Non-pigmented ciliary epithelial cell (primary cell): ENCODE measurements around the gene USP38.
"Not testable (repeated sequence)": the region's sequence is repeated elsewhere in the genome, so short reads cannot be mapped to it uniquely, and the experiment has no call there.

Source experiments
- DNase-seq: peaks from one replicate; pipeline ENCODE4 v3.0.0-alpha.2; 2010; ENCODE audit warnings: low read depth

Gene USP38, protein sequence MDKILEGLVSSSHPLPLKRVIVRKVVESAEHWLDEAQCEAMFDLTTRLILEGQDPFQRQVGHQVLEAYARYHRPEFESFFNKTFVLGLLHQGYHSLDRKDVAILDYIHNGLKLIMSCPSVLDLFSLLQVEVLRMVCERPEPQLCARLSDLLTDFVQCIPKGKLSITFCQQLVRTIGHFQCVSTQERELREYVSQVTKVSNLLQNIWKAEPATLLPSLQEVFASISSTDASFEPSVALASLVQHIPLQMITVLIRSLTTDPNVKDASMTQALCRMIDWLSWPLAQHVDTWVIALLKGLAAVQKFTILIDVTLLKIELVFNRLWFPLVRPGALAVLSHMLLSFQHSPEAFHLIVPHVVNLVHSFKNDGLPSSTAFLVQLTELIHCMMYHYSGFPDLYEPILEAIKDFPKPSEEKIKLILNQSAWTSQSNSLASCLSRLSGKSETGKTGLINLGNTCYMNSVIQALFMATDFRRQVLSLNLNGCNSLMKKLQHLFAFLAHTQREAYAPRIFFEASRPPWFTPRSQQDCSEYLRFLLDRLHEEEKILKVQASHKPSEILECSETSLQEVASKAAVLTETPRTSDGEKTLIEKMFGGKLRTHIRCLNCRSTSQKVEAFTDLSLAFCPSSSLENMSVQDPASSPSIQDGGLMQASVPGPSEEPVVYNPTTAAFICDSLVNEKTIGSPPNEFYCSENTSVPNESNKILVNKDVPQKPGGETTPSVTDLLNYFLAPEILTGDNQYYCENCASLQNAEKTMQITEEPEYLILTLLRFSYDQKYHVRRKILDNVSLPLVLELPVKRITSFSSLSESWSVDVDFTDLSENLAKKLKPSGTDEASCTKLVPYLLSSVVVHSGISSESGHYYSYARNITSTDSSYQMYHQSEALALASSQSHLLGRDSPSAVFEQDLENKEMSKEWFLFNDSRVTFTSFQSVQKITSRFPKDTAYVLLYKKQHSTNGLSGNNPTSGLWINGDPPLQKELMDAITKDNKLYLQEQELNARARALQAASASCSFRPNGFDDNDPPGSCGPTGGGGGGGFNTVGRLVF

DNA sequence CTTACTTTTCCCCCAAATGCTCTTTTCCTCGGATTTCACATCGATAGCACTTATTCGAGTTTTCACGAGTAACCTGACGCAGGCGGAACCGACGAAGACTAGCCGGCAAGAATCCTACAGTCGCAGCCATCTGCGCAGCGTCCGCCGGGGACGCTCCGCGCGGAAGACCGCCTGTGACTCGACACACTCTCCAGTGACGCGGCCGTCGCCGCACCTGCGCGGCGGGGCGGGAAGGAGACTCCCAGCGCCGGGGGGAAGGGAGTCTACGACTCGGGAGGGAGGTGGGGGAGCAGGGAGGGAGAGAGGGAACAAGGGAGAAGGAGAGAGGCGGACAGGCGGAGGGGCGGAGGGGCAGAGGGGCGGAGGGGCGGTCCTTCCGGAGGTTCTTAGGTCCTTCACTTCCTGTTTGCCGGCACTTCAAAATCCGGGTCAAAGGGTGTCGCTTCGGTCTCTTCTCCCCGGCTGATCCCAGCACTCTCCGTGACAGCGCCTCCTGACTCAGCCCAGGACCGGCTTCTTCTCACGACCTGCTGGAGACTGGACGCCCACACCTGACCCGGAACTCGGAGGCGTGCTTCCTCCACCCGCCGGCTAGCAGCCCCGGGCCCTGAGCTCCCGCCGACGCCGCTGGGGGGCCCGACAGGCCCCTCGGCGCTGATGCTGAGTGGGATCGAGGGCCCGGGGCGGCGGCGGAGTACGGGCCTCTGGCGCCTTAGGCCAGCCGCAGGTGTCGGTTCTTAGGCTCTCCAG lies at the start of gene USP38:
Gene USP38 (plus strand): TSS at position 415 of the 750 bp plus-strand sequence. CDS start 534 bp downstream, outside the sequence.
- peak; percentile 67 for DNase-seq

DNA sequence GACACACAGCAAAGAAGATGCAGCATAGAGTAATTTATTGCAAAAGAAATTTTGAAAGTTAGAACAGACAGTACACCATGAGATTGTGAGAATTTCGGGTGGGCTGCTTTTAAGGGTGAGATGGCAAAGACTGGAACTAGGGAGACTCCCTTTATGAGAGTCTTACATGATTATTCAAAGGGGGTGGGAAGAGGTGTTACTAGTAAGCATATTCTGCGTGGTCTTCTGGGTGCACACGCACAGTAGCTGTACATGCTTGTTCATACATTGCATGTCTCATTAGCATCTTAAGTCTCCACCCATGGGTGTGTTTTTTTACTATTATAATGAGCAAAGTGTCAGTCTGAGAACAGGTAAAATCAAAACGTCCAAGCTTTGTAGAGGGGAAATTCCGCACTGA lies 49.4 kb upstream of the USP38 start:
- DNase-seq, result no peak

DNA sequence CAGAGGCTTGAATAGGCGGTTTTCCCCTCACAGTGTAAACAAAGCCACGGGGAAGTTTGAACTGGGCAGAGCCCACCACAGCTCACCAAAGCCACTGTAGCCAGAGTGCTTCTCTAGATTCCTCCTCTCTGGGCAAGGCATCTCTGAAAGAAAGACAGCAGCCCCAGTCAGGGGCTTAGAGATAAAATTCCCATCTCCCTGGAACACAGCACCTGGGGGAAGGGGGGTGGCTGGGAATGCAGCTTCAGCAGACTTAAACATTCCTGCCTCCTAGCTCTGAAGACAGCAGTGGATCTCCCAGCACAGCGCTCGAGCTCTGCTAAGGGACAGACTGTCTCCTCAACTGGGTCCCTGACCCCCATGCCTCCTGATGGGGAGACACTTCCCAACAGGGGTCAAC lies 44.0 kb upstream of the USP38 start:
- DNase-seq, result no peak

DNA sequence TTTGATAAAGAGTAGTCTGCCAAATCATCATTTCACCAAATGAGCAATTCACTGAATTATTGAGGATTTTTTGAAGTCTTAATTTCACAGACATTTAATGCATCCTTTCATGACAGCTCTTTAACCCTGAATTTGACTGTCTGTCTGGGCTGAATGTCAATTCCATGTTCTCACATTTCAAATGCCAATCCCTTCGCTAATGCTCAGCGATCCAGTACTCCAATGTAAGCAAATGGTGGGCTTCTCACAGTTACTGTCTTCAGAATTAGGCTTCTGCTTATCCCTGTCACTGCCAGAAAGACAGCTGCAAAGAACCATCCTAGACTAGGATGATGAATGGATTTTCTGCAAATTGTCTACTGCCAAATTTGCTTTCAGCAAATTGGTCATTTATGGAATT lies 36.2 kb upstream of the USP38 start:
- DNase-seq, result no peak

DNA sequence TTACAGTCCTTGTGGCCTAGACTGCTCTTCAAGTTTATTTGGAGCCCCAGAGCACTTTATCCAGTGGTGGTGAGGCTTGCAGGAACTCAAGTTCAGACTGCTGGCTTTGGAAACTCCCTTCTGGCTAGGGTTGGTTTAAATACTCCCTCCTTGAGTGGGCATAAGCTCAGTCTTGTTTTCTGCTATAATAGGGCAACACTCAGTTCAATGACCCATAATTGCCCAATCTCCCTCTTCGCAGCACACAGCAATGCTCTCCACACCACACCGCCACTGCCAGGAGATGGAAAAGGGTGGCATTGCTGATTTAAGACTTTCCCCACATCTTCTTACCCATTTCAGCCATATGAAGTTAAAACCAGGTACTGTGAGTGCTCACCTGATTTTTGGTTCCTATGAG lies 27.9 kb upstream of the USP38 start:
- no peak for DNase-seq

DNA sequence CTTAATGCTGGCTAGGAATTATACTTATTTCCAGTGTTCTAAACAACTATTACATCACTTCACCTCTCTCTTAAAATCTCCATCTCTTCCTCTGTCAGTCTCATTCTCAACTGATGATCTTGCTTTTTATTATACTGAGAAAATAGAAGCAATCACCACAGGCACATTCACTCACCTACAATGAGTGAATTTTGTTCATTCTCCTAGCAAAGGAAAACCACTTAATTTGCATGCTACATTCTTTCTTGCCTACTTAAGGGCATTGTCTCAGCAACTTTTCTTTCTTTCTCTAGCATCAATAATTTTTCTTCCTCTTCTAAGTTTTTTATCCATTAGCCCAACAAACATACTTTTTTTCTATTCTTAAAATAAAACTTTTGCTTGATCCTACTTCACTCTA lies 21.1 kb upstream of the USP38 start:
- no peak for DNase-seq

DNA sequence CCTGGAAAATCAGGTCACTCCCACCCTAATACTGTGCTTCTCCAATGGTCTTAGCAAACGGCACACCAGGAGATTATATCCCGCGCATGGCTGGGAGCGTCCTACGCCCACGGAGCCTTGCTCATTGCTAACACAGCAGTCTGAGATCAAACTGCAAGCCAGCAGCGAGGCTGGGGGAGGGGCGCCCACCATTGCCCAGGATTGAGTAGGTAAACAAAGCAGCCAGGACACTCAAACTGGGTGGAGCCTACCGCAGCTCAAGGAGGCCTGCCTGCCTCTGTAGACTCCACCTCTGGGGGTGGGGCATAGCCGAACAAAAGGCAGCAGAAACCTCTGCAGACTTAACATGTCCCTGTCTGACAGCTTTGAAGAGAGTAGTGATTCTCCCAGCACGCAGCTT lies 18.0 kb upstream of the USP38 start:
- DNase-seq, result not testable (repeated sequence)

DNA sequence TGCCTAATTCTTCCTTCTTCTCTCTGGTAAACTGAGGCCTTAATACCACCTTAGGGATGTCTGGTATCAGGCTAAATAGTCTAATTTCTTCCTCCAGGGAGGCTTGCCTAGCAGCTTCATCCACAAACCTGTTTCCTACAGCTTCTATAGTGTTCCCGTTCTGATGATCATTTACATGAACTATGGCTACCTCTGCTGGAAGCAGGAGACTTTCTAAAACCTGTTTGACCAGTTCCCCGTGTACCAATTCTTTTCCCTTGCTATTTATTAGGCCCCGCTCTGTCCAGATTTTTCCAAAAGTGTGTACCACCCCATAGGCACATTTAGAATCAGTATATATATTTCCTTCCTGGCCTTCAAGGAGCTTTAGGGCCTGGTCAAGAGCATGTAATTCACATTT lies 5.8 kb upstream of the USP38 start:
- DNase-seq, result no peak

DNA sequence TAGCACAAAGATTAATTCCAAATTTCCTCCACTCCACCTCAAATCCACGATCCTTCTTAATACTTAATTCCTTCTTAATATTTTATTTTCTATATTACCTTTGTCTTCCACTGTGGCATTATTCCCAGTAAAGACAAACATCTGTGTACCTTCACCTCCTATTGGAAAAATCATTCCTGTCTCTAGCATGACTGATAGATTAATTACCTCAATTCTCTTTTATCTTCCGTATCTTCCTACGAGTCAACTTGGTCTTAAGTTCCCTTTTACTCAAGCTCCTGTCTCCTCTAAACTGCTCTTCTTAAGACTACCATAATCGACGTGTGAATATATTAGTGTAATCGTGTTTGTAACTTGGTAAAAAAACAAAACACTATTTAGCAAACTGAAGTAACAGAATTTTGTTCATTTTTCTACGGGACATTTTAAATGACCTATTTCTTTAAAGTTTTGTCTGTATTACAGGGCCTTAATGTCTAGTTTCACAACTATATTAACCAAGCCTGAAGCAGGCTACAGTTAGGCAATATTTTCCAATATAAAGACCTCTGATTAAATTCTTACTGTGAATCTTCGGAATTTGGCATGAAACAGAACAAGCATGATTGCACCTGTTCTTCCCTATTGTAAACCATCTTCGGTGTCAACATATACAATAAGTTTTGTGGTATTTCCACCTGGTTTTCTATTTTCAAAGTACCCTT lies 1.1 kb upstream of the USP38 start:
- DNase-seq, result no peak

DNA sequence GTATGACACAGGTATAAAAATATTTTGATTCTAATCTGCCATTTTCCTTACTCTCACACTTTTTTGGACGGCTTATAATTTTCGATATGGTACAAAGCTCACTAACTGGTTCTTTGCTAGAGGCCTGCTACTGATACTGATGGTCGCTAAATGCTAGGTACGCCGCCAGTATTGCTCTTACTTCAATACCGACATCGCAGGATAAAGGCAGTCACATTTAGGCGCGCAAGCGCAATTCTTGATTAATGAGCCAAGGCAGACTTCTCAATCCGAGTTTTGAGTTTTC lies 557 bp upstream of the USP38 start:
- DNase-seq, result no peak

DNA sequence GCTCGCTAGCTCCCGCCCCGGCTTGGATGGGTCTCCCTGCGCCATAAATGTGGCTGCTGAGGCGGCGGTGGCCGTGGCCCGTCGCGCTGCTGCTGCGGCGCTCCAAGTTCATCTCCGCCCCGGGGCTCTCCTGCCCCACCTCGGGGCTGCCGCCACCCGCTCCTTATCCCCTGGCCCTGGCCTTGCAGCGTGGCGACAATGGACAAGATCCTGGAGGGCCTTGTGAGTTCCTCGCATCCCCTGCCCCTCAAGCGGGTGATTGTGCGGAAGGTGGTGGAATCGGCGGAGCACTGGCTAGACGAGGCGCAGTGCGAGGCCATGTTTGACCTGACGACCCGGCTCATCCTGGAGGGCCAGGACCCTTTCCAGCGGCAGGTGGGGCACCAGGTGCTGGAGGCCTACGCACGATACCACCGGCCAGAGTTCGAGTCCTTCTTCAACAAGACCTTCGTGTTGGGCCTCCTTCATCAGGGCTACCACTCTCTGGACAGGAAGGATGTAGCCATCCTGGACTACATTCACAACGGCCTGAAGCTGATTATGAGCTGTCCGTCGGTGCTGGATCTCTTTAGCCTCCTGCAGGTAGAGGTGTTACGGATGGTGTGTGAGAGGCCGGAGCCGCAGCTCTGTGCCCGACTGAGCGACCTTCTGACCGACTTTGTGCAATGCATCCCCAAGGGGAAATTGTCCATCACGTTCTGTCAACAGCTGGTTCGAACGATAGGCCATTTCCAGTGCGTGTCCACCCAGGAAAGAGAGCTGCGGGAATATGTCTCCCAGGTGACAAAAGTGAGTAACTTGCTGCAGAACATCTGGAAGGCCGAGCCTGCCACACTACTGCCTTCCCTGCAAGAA lies 763 bp downstream of the USP38 start:
- no peak for DNase-seq

DNA sequence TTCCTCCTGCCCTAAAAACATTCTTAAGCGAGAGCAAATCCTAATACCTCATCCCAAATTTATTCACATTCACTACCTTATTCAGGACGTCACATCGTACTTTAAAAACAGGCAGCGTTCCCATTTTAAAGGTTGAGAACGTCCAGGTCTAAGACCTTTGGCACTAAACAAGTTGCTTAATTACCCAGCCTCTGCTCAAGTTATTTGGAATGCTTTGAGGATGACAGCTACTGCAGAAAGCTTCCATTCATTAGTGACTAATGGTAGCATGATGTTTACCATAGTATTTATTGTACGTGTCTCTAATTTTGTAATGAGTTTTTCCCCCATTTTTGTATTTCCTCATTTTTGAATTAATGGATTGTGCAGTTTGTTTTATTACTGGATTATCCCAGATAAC lies 1.5 kb downstream of the USP38 start:
- no peak for DNase-seq

DNA sequence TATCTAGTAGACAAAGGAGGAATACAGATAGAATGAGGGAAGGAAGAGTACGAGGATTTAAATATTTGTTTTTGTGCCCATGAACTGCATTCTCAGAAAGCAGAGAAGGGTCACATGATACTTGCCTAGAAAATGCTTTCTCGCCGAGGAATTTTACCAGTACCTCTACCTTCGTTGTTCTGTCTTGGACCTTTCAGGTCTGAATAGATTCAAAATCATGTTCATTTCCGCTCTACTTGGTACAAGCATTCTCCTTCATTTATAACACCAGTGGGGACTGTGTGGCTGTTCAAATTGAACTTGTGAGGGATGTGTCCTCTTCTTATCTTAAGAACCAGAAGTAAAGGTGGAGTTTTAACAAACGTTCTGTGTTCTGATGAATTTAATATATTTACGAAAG lies 1.9 kb downstream of the USP38 start:
- DNase-seq, result no peak

DNA sequence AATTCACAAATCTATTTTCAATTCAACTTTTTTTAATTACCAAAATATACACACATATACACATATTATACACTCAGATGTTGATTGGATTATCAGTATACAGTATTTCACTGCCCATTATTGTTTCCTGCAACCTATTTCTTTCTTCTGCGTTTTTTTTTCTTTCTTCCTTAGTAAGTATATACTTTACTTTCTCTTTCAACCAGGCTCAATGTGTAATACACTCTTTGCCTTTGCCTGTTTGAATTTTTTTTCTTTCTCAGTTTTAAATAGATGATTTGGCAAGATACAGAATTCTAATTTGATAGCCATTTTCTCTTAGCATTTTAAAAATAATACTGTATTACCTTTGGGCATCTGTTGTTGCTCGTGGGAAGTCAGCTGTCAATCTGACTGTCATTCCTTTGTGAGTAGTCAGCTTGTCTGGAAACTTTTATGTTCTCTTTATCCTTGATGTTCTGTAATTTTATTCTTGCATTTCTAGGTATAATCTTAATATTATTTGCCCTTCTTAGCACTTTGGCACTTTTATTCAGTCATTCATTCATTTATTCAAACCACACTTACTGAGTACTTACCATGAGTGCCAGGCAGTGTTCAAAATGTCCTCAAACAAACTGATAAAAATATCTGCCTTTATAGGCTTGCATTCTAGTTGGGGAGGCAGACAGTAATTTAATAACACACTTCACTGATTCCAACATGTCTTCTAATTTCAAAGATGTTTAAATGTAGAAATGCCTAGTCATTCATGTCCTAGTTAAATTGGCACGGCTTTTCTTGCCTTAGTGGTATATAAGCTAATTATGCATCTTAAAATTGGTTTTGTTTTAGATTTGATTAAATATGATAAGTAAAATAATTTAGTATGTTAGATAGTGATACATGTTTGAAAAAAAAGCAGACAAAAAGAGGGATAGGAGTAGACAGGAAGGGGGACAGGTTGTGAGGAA lies 3.7 kb downstream of the USP38 start:
- DNase-seq, result no peak

DNA sequence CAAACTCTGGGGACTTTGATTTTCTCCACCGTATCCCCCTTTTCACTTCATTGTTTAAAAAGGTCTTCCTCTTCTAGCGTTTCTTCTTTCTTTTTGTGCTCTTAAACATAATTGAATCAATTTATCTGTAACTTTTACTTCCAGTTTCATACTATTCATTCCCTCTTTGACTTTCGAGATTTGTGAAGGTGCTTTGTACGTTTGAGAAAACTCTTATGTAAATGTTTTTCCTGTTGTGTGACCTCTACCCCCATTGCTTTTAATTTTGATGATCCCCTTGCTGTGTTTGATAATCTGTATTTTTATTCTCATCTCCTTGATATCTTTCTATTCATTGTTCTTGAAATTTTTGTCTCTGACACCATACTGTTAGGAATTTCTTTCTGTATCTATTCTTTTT lies 4.8 kb downstream of the USP38 start:
- DNase-seq, result no peak

DNA sequence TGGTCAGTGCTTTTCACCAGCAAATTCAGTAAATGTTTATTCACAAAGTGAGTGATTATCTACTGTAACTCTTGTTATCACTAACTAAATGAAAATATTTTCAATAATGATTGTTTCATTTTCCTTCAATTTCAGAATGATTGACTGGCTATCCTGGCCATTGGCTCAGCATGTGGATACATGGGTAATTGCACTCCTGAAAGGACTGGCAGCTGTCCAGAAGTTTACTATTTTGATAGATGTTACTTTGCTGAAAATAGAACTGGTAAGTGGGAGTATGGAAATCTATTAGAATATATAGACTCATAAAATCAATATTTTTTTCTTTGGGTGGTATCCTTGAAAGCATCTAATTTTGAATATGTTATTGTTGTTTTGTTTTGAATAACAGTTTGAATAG lies 10.9 kb downstream of the USP38 start:
- no peak for DNase-seq

DNA sequence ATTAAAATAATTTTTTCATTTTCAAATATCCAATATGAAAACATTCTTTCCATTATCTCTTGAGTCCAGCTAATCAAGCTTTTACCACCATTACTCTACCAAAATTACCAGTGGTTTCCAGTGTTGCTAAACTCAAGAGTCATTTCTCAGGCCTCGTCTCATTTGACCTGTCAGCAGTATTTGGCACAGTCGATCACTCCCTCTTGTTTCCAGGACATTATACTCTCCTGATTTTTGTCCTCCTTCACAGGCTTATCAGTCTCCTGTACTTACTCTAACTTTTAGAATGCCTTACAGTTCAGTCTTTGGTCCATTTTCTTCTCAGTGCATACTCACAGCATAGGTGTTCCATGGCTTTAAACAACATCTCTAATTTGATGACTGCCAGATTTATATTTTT lies 11.6 kb downstream of the USP38 start:
- DNase-seq, result no peak

DNA sequence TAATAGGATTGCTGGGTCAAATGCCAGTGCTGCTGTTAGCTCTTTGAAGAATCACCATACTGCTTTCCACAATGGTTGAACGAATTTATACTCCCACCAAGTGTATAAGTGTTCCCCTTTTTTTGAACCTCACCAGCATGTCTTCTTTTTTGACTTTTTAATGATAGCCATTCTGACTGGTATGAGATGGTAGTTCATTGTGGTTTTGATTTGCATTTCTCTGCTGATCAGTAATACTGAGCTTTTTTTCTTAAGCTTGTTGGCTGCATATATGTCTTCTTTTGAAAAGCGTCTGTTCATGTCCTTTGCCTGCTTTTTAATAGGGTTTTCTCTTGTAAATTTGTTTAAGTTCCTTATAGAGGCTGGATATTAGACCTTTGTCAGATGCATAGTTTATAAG lies 14.8 kb downstream of the USP38 start:
- no peak for DNase-seq

DNA sequence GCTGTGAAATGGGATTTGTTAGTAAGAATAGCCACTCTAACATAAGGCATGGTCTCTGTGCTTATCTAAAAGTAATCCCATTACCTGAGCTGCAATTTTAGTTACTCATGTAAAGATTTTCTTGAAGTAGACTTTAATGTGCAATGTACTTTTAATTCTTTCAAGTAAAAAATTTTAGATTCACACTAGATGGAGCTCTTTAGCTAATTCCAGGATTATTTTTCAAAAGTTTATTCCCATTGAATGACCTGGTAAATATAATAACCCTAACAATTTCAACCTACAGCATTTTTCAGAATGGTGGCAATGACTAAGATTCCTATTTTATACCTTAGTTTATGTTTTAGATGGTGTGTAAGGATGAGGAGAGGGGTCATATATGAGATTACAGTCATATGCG lies 18.1 kb downstream of the USP38 start:
- no peak for DNase-seq

DNA sequence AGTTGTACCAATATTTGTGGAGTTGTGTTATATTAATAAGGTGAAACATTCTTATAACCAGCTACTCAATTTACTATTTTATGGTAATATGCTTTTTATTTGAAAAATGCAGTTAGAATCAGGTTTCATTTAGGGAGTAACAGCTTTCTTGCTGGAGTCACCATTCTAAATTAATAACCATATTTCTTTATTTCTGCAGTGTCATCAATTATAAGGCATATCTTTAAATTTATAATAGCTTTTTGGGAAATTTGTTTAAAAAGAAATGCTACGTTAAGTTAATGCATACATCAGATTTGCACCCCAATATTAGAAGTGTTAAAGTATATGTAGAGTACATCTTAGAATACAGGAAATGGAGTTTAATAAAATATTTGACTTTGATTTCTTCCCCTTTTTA lies 18.9 kb downstream of the USP38 start:
- no peak for DNase-seq
